ENCODE measurements around the gene SLC22A3.
"Not testable (repeated sequence)": the region's sequence is repeated elsewhere in the genome, so short reads cannot be mapped to it uniquely, and the experiment has no call there.

The SLC22A3 gene

GRCh38 chr6:160348223-160349019, at the start of gene SLC22A3:
Gene SLC22A3 (plus strand): TSS chr6:160348378. CDS start chr6:160348420, 42 bp downstream.
- no peak for DNase-seq (ENCODE audit: low spot score)

GRCh38 chr6:160299559-160299958, 48.6 kb upstream of the SLC22A3 start:
- DNase-seq (ENCODE audit: low spot score): no peak

- no peak for DNase-seq (ENCODE audit: low spot score)
These were observed 48.0 kb upstream of the SLC22A3 start for GRCh38 chr6:160300076-160300695.

- no peak for DNase-seq (ENCODE audit: low spot score)
These were observed 46.8 kb upstream of the SLC22A3 start for GRCh38 chr6:160301339-160301738.

- not testable (repeated sequence) for DNase-seq (ENCODE audit: low spot score)
These were observed 45.6 kb upstream of the SLC22A3 start for GRCh38 chr6:160302431-160303082.

GRCh38 chr6:160303806-160304205, 44.4 kb upstream of the SLC22A3 start:
- no peak for DNase-seq (ENCODE audit: low spot score)

- DNase-seq (ENCODE audit: low spot score): no peak
These were observed 42.1 kb upstream of the SLC22A3 start for GRCh38 chr6:160305926-160306713.

GRCh38 chr6:160309718-160310117, 38.5 kb upstream of the SLC22A3 start:
- no peak for DNase-seq (ENCODE audit: low spot score)

- no peak for DNase-seq (ENCODE audit: low spot score)
These were observed 35.3 kb upstream of the SLC22A3 start for GRCh38 chr6:160312900-160313299.

- DNase-seq (ENCODE audit: low spot score): no peak
These were observed 32.9 kb upstream of the SLC22A3 start for GRCh38 chr6:160315310-160315709.

- DNase-seq (ENCODE audit: low spot score): no peak
These were observed 31.9 kb upstream of the SLC22A3 start for GRCh38 chr6:160316261-160316660.

GRCh38 chr6:160319246-160319645, 28.9 kb upstream of the SLC22A3 start:
- DNase-seq (ENCODE audit: low spot score): no peak

GRCh38 chr6:160321729-160322505, 26.3 kb upstream of the SLC22A3 start:
- DNase-seq (ENCODE audit: low spot score): no peak

GRCh38 chr6:160327981-160328380, 20.2 kb upstream of the SLC22A3 start:
- DNase-seq (ENCODE audit: low spot score): no peak

- DNase-seq (ENCODE audit: low spot score): no peak
These were observed 19.7 kb upstream of the SLC22A3 start for GRCh38 chr6:160328447-160328846.

GRCh38 chr6:160329188-160329587, 19.0 kb upstream of the SLC22A3 start:
- no peak for DNase-seq (ENCODE audit: low spot score)

- DNase-seq (ENCODE audit: low spot score): no peak
These were observed 17.6 kb upstream of the SLC22A3 start for GRCh38 chr6:160330619-160331018.

- DNase-seq (ENCODE audit: low spot score): no peak
These were observed 17.0 kb upstream of the SLC22A3 start for GRCh38 chr6:160331204-160331603.

- no peak for DNase-seq (ENCODE audit: low spot score)
These were observed 16.4 kb upstream of the SLC22A3 start for GRCh38 chr6:160331753-160332152.

- no peak for DNase-seq (ENCODE audit: low spot score)
These were observed 15.1 kb upstream of the SLC22A3 start for GRCh38 chr6:160333101-160333500.

- no peak for DNase-seq (ENCODE audit: low spot score)
These were observed 14.3 kb upstream of the SLC22A3 start for GRCh38 chr6:160333841-160334240.

Data from CD4-positive, alpha-beta T cell treated with Interleukin-6 at 100 ng/mL for 8 hours (primary cell).